Stimulated activated CD4-positive, alpha-beta T cell treated with anti-CD3 and anti-CD28 coated beads, Interleukin-12 subunit alpha, Interleukin-12 subunit beta, amount 100 ng/mL, for 4 hours (primary cell): Measurements from ENCODE around the gene MT1M.
A peak's percentile ranks its signal among the peaks of the same experiment; 100 is the strongest.
"Not testable (repeated sequence)": the region's sequence is repeated elsewhere in the genome, so short reads cannot be mapped to it uniquely, and the experiment has no call there.

ENCODE experiments used
- DNase-seq: peaks from one replicate; pipeline ENCODE4 v3.0.0-alpha.2; 2020

The MT1M gene

GRCh38 chr16:56657555-56658326 is 25.3 kb downstream of the MT1M start, which contains the start of gene MT1F:
Gene MT1F (plus strand): TSS chr16:56657959. CDS start chr16:56658059, 100 bp downstream.
- peak; percentile 75 for DNase-seq

GRCh38 chr16:56658327-56658875 is 25.9 kb downstream of the MT1M start:
- no peak for DNase-seq

GRCh38 chr16:56662357-56663354 is 30.2 kb downstream of the MT1M start:
- DNase-seq, result peak; percentile 36

GRCh38 chr16:56664506-56664905 is 32.0 kb downstream of the MT1M start:
- no peak for DNase-seq

GRCh38 chr16:56665286-56666261 is 33.1 kb downstream of the MT1M start:
- not testable (repeated sequence) for DNase-seq

GRCh38 chr16:56667581-56668571 is 35.4 kb downstream of the MT1M start, which contains the start of gene MT1G:
Gene MT1G (minus strand): TSS chr16:56668065. CDS start chr16:56667993, 72 bp downstream.
- DNase-seq, result no peak

GRCh38 chr16:56669005-56669839 is 36.8 kb downstream of the MT1M start, which contains the start of gene MT1H:
Gene MT1H (plus strand): TSS chr16:56669814. CDS start chr16:56669885, 71 bp downstream.
- no peak for DNase-seq

GRCh38 chr16:56669840-56670619 is 37.6 kb downstream of the MT1M start:
- no peak for DNase-seq

GRCh38 chr16:56670620-56670934 is 38.1 kb downstream of the MT1M start:
- no peak for DNase-seq

- not testable (repeated sequence) for DNase-seq
Observed at GRCh38 chr16:56671691-56672090, 39.2 kb downstream of the MT1M start.

GRCh38 chr16:56672171-56672570 is 39.7 kb downstream of the MT1M start:
- DNase-seq, result not testable (repeated sequence)

GRCh38 chr16:56672761-56673536 is 40.5 kb downstream of the MT1M start:
- no peak for DNase-seq

GRCh38 chr16:56673921-56674320 is 41.5 kb downstream of the MT1M start:
- DNase-seq, result no peak

GRCh38 chr16:56674570-56674969 is 42.1 kb downstream of the MT1M start:
- not testable (repeated sequence) for DNase-seq

- peak; percentile 44 for DNase-seq
Observed at GRCh38 chr16:56675685-56676210, 43.3 kb downstream of the MT1M start.

GRCh38 chr16:56677474-56677873 is 45.0 kb downstream of the MT1M start:
- DNase-seq, result no peak

- DNase-seq, result no peak
Observed at GRCh38 chr16:56679078-56679730, 46.7 kb downstream of the MT1M start.
